ENCODE measurements around the gene TCF3. TPM values are rescaled to one million over a fixed set of nuclear protein-coding genes. Genes with fewer than 3 reads are reported as not detected.

Gene TCF3
- total RNA-seq, 1 experiment from 2014 or later: 208 TPM

DNA sequence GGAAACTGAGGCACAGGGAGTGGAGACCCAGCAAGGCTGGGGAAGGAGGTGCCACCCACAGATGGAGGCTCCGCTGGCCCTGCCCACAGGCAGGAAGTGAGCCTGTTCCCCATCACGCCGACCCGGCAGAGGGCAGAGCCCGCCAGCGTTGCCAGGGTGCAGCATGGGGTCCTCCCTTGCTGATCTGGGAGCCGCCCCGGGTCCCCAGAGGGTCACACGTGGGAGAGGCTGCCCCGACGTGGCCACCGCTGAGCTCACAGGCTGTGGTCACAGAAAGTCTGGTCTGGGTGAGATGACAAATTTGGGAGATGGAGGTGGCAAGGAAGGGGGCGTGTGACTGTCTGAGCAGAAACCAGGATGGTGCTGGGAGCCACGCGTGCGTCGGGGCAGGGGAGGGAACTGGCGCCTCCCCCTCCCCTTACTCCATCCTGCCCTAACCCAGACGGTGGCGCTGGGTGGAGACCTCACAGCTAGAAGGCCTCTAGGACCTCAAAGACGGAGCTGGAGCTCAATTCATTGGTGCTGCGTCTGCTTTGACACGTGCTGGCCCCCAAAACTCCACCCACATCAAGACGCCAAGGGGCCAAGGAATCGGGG is 92.0 kb downstream of the TCF3 start:
- no peak for ATAC-seq
- peaks cover 58% of the 10 kb centered on the region for H3K79me2 ChIP-seq (ENCODE audit: insufficient read depth, low read length)
- no peak for TF ChIP-seq EZH2 (IDR thresholded peaks at IDR 0.05)
- TF ChIP-seq POLR2AphosphoS5 (IDR thresholded peaks at IDR 0.05; ENCODE audit: low read depth, low read length): no peak
- CTCF ChIA-PET: no interaction called here
- no peak overlapping the region for H3K9ac ChIP-seq (ENCODE audit: low read length)
- no peaks in the 10 kb centered on the region for H3K9me3 ChIP-seq (ENCODE audit: control insufficient read depth in 1 of 2, insufficient read depth in 1 of 2, low read depth in 1 of 2, low read length in 2 of 2)
- intact Hi-C loops (cut with micrococcal nuclease): no loop called here
- H2AFZ ChIP-seq (ENCODE audit: low read depth, low read length, poor library complexity, severe bottlenecking): no peak overlapping the region
- H3K27me3 ChIP-seq (ENCODE audit: insufficient read depth, low read length): no peaks in the 10 kb centered on the region
- no peaks in the 10 kb centered on the region for H3K4me1 ChIP-seq (ENCODE audit: control insufficient read depth in 1 of 2, insufficient read depth in 2 of 2, low read length in 2 of 2)
- no peaks in the 10 kb centered on the region for H3K9me2 ChIP-seq (ENCODE audit: insufficient read depth)
- H3K36me3 ChIP-seq (ENCODE audit: control insufficient read depth in 1 of 2, insufficient read depth in 2 of 2, low read length in 2 of 2): peaks cover 0 to 7% of the 10 kb centered on the region in 2 experiments; a peak in 1 of 4 replicates
- POLR2A ChIA-PET: no interaction called here
- H3K4me3 ChIP-seq (replicated peaks in 1 of 2; ENCODE audit: low read depth in 1 of 2, low read length in 2 of 2): no peak overlapping the region
- H3K4me2 ChIP-seq (ENCODE audit: low read length): no peak overlapping the region
- H3K27ac ChIP-seq (ENCODE audit: low read depth, low read length): no peak overlapping the region; the same call in 1 of the 2 replicates
- H4K20me1 ChIP-seq (ENCODE audit: insufficient read depth): no peaks in the 10 kb centered on the region
- RAD21 ChIA-PET (ENCODE audit: low non-redundant PET in 1 of 2, low total read pairs in 2 of 2, uncharacterized antibody in 2 of 2, unreplicated experiment in 2 of 2): no interaction called here
- BruUV-seq (replicated peaks): no TSS peak
- DNase-seq (ENCODE audit: low read depth, low spot score): no peak

Other genes starting within 250 kb of the TCF3 start
- 191 TPM for gene DAZAP1, start 245.0 kb downstream of the TCF3 start, total RNA-seq (2021; ENCODE audit: unreplicated experiment)
- 1,862 TPM for gene RPS15, start 214.2 kb downstream of the TCF3 start, total RNA-seq (2021; ENCODE audit: unreplicated experiment)
- 1.6 TPM for gene APC2, start 202.5 kb downstream of the TCF3 start, total RNA-seq (2021; ENCODE audit: unreplicated experiment)
- 48.8 TPM for gene C19orf25, start 173.4 kb downstream of the TCF3 start, total RNA-seq (2021; ENCODE audit: unreplicated experiment)
- 11.1 TPM for gene PCSK4, start 162.3 kb downstream of the TCF3 start, total RNA-seq (2021; ENCODE audit: unreplicated experiment)
- 53.9 TPM for gene REEP6, start 161.4 kb downstream of the TCF3 start, total RNA-seq (2021; ENCODE audit: unreplicated experiment)
- gene ADAMTSL5, start 139.6 kb downstream of the TCF3 start, total RNA-seq (2021; ENCODE audit: unreplicated experiment): 24.0 TPM
- gene PLK5, start 128.5 kb downstream of the TCF3 start, total RNA-seq (2021; ENCODE audit: unreplicated experiment): not detected
- 69.2 TPM for gene MEX3D, start 84.3 kb downstream of the TCF3 start, total RNA-seq (2021; ENCODE audit: unreplicated experiment)
- 85.7 TPM for gene MBD3, start 59.8 kb downstream of the TCF3 start, total RNA-seq (2021; ENCODE audit: unreplicated experiment)
- gene UQCR11, start 47.2 kb downstream of the TCF3 start, total RNA-seq (2021; ENCODE audit: unreplicated experiment): 303 TPM
- gene ONECUT3, start 100.9 kb upstream of the TCF3 start, total RNA-seq (2021; ENCODE audit: unreplicated experiment): 22.1 TPM
- 17.0 TPM for gene ATP8B3, start 159.7 kb upstream of the TCF3 start, total RNA-seq (2021; ENCODE audit: unreplicated experiment)
- 52.2 TPM for gene REXO1, start 195.9 kb upstream of the TCF3 start, total RNA-seq (2021; ENCODE audit: unreplicated experiment)
- 64.3 TPM for gene KLF16, start 211.0 kb upstream of the TCF3 start, total RNA-seq (2021; ENCODE audit: unreplicated experiment)
- 68.2 TPM for gene ABHD17A, start 232.9 kb upstream of the TCF3 start, total RNA-seq (2021; ENCODE audit: unreplicated experiment)

All from HCT116 (cell line).